Measurements from ENCODE around the gene IL26.
A peak's percentile ranks its signal among the peaks of the same experiment; 100 is the strongest.

The IL26 gene

DNA sequence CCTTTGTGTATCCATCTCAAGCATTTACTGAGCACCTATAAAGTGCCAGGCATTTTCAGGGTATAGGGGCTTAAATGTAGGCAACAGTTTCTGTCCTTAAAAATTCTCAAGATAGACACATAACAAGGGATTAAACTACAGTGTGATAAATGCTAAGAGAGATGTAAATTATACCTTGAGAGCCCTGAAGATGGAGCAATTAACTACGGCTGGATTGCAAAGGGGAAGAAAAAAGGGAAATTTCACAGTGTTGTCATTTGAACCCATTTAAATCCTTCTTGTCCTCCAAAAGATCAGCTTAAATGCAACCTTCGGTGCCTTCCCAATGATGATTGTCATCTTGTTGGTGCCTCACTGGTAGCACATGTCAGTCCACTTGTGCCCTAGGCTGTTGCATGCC, 11.5 kb upstream of the IL26 start:
- DNase-seq (ENCODE audit: low read depth in 2 of 2), result peak; percentile 30 to 38
- H3K4me3 ChIP-seq (replicated peaks in 1 of 2; ENCODE audit: low read depth in 2 of 2, low read length in 2 of 2), result no peak overlapping the region
- TF ChIP-seq, protein P1, sequence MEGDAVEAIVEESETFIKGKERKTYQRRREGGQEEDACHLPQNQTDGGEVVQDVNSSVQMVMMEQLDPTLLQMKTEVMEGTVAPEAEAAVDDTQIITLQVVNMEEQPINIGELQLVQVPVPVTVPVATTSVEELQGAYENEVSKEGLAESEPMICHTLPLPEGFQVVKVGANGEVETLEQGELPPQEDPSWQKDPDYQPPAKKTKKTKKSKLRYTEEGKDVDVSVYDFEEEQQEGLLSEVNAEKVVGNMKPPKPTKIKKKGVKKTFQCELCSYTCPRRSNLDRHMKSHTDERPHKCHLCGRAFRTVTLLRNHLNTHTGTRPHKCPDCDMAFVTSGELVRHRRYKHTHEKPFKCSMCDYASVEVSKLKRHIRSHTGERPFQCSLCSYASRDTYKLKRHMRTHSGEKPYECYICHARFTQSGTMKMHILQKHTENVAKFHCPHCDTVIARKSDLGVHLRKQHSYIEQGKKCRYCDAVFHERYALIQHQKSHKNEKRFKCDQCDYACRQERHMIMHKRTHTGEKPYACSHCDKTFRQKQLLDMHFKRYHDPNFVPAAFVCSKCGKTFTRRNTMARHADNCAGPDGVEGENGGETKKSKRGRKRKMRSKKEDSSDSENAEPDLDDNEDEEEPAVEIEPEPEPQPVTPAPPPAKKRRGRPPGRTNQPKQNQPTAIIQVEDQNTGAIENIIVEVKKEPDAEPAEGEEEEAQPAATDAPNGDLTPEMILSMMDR (IDR thresholded peaks at IDR 0.05; ENCODE audit: low read depth, low read length), result no peak

DNA sequence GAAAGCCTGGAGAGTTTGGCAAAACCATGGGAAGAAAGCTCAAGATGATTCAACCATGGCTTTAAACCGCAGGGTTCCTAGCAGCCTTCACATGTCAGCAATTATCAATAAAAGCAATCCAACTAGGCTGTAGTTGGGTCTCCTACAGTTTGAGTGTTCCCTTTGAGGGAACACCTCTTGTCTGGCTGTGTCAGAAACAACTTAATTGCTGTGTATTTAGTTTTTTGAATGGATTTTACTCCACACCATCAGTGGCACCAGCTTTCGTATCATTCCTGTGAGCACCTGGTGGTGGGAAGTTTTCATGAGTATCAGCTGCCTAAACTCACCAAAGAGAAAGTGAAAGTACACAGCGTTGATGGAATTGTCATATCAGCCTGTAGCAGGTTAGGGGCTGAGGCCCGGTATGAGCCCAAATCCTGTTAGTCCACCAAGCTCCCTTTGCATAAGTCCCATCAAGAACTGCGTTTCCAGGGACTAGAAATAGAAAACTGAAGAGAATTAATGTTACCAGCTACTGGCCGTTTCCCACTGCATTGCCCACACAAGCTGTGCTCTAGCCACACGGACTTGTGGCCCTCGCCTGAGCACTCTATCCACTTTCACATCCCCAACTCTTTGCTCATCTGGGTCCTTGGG, 10.9 kb upstream of the IL26 start:
- TF ChIP-seq, protein P1 (IDR thresholded peaks at IDR 0.05; ENCODE audit: low read depth, low read length), result no peak
- H3K4me3 ChIP-seq (replicated peaks in 1 of 2; ENCODE audit: low read depth in 2 of 2, low read length in 2 of 2), result no peak overlapping the region
- no peak for DNase-seq (ENCODE audit: low read depth in 2 of 2)

DNA sequence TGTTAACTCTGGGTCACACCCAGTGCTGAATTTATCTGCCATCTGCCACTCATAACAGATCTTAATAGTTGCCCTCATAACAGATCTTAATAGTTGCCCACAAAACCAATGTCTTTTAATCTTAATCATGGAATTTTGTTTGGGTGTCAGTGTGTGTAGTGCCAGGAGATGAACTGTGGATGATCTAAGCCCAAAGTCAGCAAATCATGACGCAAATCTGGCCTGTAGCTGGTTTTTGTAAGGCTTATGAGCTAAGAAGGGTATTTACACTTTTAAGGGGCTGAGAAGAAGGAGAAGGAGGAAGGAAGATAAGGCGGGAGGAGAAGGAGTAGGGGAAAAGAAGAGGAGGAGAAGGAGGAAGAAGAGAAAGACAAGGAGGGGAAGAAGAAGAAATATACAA, 10.0 kb upstream of the IL26 start:
- TF ChIP-seq, protein P1 (IDR thresholded peaks at IDR 0.05; ENCODE audit: low read depth, low read length), result no peak
- no peak for DNase-seq (ENCODE audit: low read depth in 2 of 2)
- no peak overlapping the region for H3K4me3 ChIP-seq (replicated peaks in 1 of 2; ENCODE audit: low read depth in 2 of 2, low read length in 2 of 2)

DNA sequence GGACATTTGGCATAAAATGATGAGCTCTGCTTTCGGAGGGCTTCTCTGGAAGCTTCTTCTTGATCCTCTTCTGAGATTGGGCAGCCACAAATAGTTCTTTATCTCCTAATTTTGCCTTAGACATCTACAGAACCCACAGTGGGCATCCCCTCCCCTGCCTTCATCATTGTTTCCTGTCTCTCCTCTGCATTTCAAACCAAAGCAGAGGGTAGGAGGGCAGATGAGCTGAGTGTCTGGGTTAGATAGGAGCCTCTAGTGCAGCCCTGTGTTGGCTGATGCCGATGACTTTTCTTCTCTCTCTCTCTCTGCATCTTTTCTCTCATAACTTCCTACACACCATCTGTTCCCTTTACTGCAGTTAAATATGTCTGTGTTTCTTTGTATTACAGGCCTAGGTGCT, 8.5 kb upstream of the IL26 start:
- TF ChIP-seq, protein P1 (IDR thresholded peaks at IDR 0.05; ENCODE audit: low read depth, low read length), result no peak
- no peak for DNase-seq (ENCODE audit: low read depth in 2 of 2)
- H3K4me3 ChIP-seq (replicated peaks in 1 of 2; ENCODE audit: low read depth in 2 of 2, low read length in 2 of 2), result no peak overlapping the region

DNA sequence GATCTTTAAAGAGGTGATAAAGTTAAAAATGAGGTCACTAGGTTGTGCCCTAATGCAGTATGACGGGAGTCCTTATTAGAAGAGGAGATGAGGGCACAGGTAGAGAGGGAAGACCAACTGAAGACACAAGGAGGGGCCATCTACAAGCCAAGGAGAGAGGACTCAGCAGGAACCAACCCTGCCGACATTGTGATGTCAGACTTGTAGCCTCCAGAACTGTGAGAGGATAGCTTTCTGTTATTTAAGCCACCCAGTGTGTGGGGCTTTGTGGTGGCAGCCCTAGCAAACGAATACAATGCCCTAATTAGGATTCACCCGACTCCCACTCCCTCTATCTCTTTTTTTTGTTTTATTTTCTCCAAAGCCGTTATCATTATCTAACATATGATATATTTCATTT, 7.9 kb upstream of the IL26 start:
- no peak for DNase-seq (ENCODE audit: low read depth in 2 of 2)
- TF ChIP-seq, protein P1 (IDR thresholded peaks at IDR 0.05; ENCODE audit: low read depth, low read length), result no peak
- H3K4me3 ChIP-seq (replicated peaks in 1 of 2; ENCODE audit: low read depth in 2 of 2, low read length in 2 of 2), result no peak overlapping the region

DNA sequence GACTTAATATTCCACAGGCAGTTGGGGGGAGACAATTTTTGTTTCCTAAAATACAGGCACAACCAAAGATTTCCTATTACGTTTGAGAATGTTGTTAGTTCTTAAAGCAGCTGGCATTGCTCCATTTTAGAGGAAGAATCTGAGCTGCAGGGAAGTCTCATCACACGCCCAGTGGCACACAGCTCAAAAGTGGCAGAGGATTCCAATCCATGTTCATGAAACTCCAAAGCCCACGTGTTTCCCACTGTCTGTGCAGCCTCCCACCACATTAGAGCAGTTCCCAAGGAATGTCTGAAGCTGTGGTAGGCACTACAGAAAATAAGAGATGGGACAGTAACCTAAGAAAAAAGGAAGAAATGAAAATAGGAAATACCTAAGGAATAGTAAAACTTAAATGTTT, 6.1 kb upstream of the IL26 start:
- H3K4me3 ChIP-seq (replicated peaks in 1 of 2; ENCODE audit: low read depth in 2 of 2, low read length in 2 of 2), result no peak overlapping the region
- DNase-seq (ENCODE audit: low read depth in 2 of 2), result peak in 1 of 2 donors; percentile 19
- TF ChIP-seq, protein P1 (IDR thresholded peaks at IDR 0.05; ENCODE audit: low read depth, low read length), result no peak

DNA sequence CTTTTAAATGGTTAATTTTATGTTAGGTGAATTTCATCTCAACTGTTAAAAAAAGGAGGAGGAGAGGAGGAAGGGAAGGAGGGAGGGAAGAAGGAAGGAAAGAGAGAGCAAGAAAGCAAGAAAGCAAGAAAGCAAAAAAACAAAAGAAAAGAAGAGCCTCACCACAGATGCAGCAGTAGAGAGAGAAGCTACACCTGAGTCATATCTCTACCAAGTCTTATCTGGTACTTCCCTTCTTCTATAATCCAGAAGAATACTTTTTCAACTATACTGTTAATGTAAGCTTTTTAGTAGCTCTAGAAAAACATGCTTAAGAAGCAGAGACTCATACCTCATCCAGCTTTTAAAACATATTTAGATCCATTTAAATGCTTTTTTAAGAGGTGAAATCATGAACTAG, 5.6 kb upstream of the IL26 start:
- H3K4me3 ChIP-seq (replicated peaks in 1 of 2; ENCODE audit: low read depth in 2 of 2, low read length in 2 of 2), result no peak overlapping the region
- DNase-seq (ENCODE audit: low read depth in 2 of 2), result no peak
- TF ChIP-seq, protein P1 (IDR thresholded peaks at IDR 0.05; ENCODE audit: low read depth, low read length), result no peak
